ENCODE data around the gene ATIC.

Gene ATIC

GRCh38 chr2:215311625-215312396, at the start of gene ATIC (continued):
- TF ChIP-seq ZNF175 (tag by site-specific recombination; IDR thresholded peaks at IDR 0.05) (no peak), ZFP3 (tag by site-specific recombination; IDR thresholded peaks at IDR 0.05; ENCODE audit: low read depth) (no peak), ZNF214 (tag by site-specific recombination; IDR thresholded peaks at IDR 0.05; ENCODE audit: borderline replicate concordance) (no peak), ZNF155 (tag by site-specific recombination; IDR thresholded peaks at IDR 0.05) (no peak), CTCF (tag by site-specific recombination; IDR thresholded peaks at IDR 0.05) (peak; percentile 21; the same call in 1 of the 2 replicates), ZNF221 (tag by site-specific recombination; IDR thresholded peaks at IDR 0.05; ENCODE audit: borderline replicate concordance) (no peak), SCRT2 (tag by site-specific recombination; IDR thresholded peaks at IDR 0.05) (no peak), ZBTB49 (tag by site-specific recombination; IDR thresholded peaks at IDR 0.05; ENCODE audit: low read depth) (no peak), ZNF211 (tag by site-specific recombination; IDR thresholded peaks at IDR 0.05; ENCODE audit: low read depth) (no peak), ZNF792 (tag by site-specific recombination; IDR thresholded peaks at IDR 0.05) (no peak), ZNF391 (tag by site-specific recombination; IDR thresholded peaks at IDR 0.05; ENCODE audit: borderline replicate concordance, low read depth) (no peak), ZBTB17 (tag by site-specific recombination; IDR thresholded peaks at IDR 0.05) (peak; percentile 81), ZNF626 (tag by site-specific recombination; IDR thresholded peaks at IDR 0.05) (no peak), KLF1 (tag by site-specific recombination; IDR thresholded peaks at IDR 0.05) (peak; percentile 73), ZSCAN30 (tag by site-specific recombination; IDR thresholded peaks at IDR 0.05) (peak; percentile 96), ZNF223 (tag by site-specific recombination; IDR thresholded peaks at IDR 0.05) (no peak), ZSCAN4 (tag by site-specific recombination; IDR thresholded peaks at IDR 0.05) (no peak), ZNF140 (tag by site-specific recombination; IDR thresholded peaks at IDR 0.05) (no peak), HOXC10 (CRISPR knock-in tag; IDR thresholded peaks at IDR 0.05) (no peak), TRIM28 (IDR thresholded peaks at IDR 0.05; ENCODE audit: borderline replicate concordance, low read length) (peak; percentile 85), ZNF555 (tag by site-specific recombination; conservative IDR thresholded peaks at IDR 0.05) (no peak), ZNF514 (tag by site-specific recombination; IDR thresholded peaks at IDR 0.05) (no peak), KLF9 (tag by site-specific recombination; IDR thresholded peaks at IDR 0.05; ENCODE audit: low read depth) (peak; percentile 89), ZSCAN16 (tag by site-specific recombination; IDR thresholded peaks at IDR 0.05) (no peak), ZNF362 (tag by site-specific recombination; IDR thresholded peaks at IDR 0.05) (peak; percentile 90), ZNF404 (tag by site-specific recombination; IDR thresholded peaks at IDR 0.05) (no peak), ZNF76 (tag by site-specific recombination; IDR thresholded peaks at IDR 0.05; ENCODE audit: borderline replicate concordance, low read depth) (peak; percentile 79; the same call in 1 of the 2 replicates), INSM2 (tag by site-specific recombination; IDR thresholded peaks at IDR 0.05) (no peak), ZNF664 (tag by site-specific recombination; IDR thresholded peaks at IDR 0.05) (no peak), ZNF571 (tag by site-specific recombination; IDR thresholded peaks at IDR 0.05) (no peak), ZNF670 (tag by site-specific recombination; IDR thresholded peaks at IDR 0.05; ENCODE audit: low read depth) (no peak), ZNF292 (tag by site-specific recombination; IDR thresholded peaks at IDR 0.05; ENCODE audit: borderline replicate concordance, low read depth) (no peak)
